ACC112 (cell line): ENCODE results near the gene EIF5A2.
A peak's percentile ranks its signal among the peaks of the same experiment; 100 is the strongest.

ENCODE experiments used
- H2AFZ ChIP-seq: fragments of 200-600 bp; sonication (generic); one replicate; pipeline ENCODE4 v1.6.0; 2017; ENCODE audit warnings: antibody characterized with exemption, low read length; ENCODE audit not compliant: unreplicated experiment
- H3K27ac ChIP-seq: fragments of 200-600 bp; sonication (generic); 2 replicates; pipeline ENCODE4 v1.5.1; 2014; ENCODE audit warnings: low read depth, mild to moderate bottlenecking, antibody characterized with exemption, low read length, moderate library complexity
- H3K27me3 ChIP-seq: fragments of 200-600 bp; sonication (generic); 2 replicates; pipeline ENCODE4 v1.6.1; 2014; ENCODE audit warnings: mild to moderate bottlenecking, antibody characterized with exemption, low read length, moderate library complexity, mixed read lengths; ENCODE audit not compliant: insufficient read depth
- H3K36me3 ChIP-seq: fragments of 200-600 bp; sonication (generic); 2 replicates; pipeline ENCODE4 v1.6.1; 2016; ENCODE audit warnings: mild to moderate bottlenecking, antibody characterized with exemption, low read length, moderate library complexity, mixed read lengths; ENCODE audit not compliant: insufficient read depth
- H3K4me1 ChIP-seq: fragments of 200-600 bp; sonication (generic); one replicate; pipeline ENCODE4 v1.6.1; 2016; ENCODE audit warnings: low read length, mixed read lengths; ENCODE audit not compliant: insufficient read depth, unreplicated experiment, control insufficient read depth
- H3K4me3 ChIP-seq: fragments of 200-600 bp; sonication (generic); 2 replicates; pipeline ENCODE4 v1.5.1; 2014; ENCODE audit warnings: mild to moderate bottlenecking, low read depth, low read length
- H3K79me2 ChIP-seq: fragments of 200-600 bp; sonication (generic); one replicate; pipeline ENCODE4 v1.6.0; 2016; ENCODE audit warnings: low read length; ENCODE audit not compliant: control insufficient read depth, unreplicated experiment, insufficient read depth

EIF5A2 gene

GRCh38 chr3:170869645-170870593, 38.5 kb downstream of the EIF5A2 start, which contains the start of gene RPL22L1:
RPL22L1 (minus strand) TSS chr3:170870195; CDS start chr3:170870167, 28 bp downstream.
- H3K4me3 ChIP-seq = peak within 1 kb of the TSS; percentile 94
- peaks cover 14% of the 10 kb centered on the region for H3K4me1 ChIP-seq
- peaks cover 29% of the 10 kb centered on the region for H3K36me3 ChIP-seq
- peaks cover 34% of the 10 kb centered on the region for H3K79me2 ChIP-seq
- peak within 1 kb of the TSS; percentile 83 for H3K27ac ChIP-seq
- H2AFZ ChIP-seq = peak within 1 kb of the TSS; percentile 71
- no peaks in the 10 kb centered on the region for H3K27me3 ChIP-seq

DNA sequence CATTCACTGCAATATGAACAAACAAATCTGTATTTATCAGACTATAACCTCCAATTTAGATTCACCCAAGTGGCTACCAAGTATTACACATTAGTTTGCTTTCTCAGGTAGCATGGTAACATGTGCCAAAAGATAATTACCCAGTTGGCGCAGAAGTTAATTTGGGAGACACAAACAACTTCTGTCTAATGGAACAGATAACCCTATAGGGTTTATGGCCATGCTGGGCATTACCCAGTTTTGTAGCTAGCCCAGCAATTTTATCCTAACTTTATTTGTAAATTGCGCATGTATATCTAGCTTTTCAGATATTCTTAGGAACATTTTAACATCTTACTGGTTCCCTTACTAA, 39.2 kb downstream of the EIF5A2 start:
- peak overlapping the region; percentile 83 for H3K27ac ChIP-seq
- H3K79me2 ChIP-seq = peaks cover 34% of the 10 kb centered on the region
- peaks cover 29% of the 10 kb centered on the region for H3K36me3 ChIP-seq
- H2AFZ ChIP-seq = no peak overlapping the region
- H3K27me3 ChIP-seq = no peaks in the 10 kb centered on the region
- peaks cover 14% of the 10 kb centered on the region for H3K4me1 ChIP-seq
- peak overlapping the region; percentile 94 for H3K4me3 ChIP-seq

DNA sequence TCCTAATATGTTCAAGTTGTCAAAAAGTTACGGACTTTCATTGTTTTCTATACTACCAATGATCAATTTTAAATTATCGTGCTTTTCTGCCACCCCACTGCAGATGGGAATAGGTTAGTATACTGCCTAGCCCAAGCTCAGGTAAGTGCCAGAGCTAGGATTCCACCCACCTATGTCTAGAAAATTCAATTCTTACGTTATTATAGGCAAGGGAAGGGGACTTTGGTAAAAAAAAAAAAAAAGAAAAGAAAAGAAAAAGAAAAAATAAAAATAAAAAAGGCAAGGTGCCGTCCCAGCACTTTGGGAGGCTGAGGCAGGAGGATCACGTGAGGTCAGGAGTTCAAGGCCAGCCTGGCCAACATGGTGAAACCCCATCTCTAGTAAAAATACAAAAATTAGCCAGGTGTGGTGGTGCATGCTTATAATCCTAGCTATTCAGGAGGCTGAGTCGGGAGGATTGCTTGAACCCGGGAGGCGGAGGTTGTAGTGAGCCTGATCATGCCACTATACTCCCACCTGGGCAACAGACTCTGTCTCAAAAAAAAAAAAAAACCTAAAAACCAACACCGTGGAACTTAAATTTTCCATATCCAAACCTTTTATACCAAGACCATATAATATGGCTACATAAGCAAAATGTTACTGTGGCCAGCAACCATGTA, 39.7 kb downstream of the EIF5A2 start:
- Histone ChIP-seq H2AFZ (no peak overlapping the region), H3K4me1 (peaks cover 14% of the 10 kb centered on the region), H3K4me3 (peak overlapping the region; percentile 94), H3K27me3 (no peaks in the 10 kb centered on the region), H3K36me3 (peaks cover 29% of the 10 kb centered on the region), H3K27ac (peak overlapping the region; percentile 83; the same call in 1 of the 2 replicates), H3K79me2 (peaks cover 34% of the 10 kb centered on the region)

DNA sequence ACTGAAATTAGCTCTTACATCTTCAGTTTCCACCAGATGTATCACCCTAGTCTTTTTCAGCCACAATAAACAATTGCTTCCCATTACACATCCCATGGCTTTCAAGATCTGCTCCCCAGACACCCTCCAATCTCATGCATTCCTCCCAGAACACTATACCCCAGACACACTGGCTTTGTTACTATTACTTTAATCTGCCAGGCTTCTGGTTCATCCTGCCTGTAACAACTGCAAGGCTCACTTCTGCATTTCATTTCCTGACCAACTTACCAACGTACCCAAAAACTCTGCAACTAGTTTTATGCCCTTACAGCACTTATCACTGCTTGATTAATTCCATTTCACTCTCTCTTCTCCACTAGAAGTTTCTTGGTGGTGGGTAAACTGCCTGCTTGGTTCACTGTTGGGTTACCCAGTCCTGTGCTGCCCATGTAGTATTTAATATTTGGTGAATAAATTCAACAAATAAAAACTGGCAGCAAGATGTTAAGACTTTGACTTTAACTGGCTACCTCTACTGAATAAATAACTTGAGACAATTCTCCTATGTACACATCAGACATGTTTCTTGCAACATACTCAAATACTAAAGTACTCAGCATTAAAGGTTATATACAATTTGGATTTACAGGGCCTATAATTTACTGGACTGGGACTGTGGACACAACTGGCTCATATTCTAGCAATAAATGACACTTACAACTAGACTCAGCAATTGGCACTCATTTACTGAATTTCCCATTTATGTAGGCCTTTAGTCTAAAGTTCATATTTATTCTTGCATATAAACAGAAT, 41.1 kb downstream of the EIF5A2 start:
- peak overlapping the region; percentile 1 for H3K27ac ChIP-seq
- peaks cover 34% of the 10 kb centered on the region for H3K79me2 ChIP-seq
- peaks cover 29% of the 10 kb centered on the region for H3K36me3 ChIP-seq
- H2AFZ ChIP-seq = no peak overlapping the region
- H3K27me3 ChIP-seq = no peaks in the 10 kb centered on the region
- peaks cover 14% of the 10 kb centered on the region for H3K4me1 ChIP-seq
- peak overlapping the region; percentile 94 for H3K4me3 ChIP-seq

- Histone ChIP-seq H3K36me3 (peaks cover 29% of the 10 kb centered on the region), H3K4me3 (peak overlapping the region; percentile 94; the same call in 1 of the 2 replicates), H3K79me2 (peaks cover 34% of the 10 kb centered on the region), H3K27ac (no peak overlapping the region), H2AFZ (no peak overlapping the region), H3K4me1 (peaks cover 14% of the 10 kb centered on the region), H3K27me3 (no peaks in the 10 kb centered on the region)
Observed at GRCh38 chr3:170866499-170866898, 41.9 kb downstream of the EIF5A2 start.

- Histone ChIP-seq H3K27me3 (no peaks in the 10 kb centered on the region), H3K4me3 (no peak overlapping the region), H3K36me3 (peaks cover 29% of the 10 kb centered on the region), H2AFZ (no peak overlapping the region), H3K79me2 (peaks cover 30% of the 10 kb centered on the region), H3K4me1 (peaks cover 14% of the 10 kb centered on the region), H3K27ac (no peak overlapping the region)
Observed at GRCh38 chr3:170865209-170866094, 43.0 kb downstream of the EIF5A2 start.

DNA sequence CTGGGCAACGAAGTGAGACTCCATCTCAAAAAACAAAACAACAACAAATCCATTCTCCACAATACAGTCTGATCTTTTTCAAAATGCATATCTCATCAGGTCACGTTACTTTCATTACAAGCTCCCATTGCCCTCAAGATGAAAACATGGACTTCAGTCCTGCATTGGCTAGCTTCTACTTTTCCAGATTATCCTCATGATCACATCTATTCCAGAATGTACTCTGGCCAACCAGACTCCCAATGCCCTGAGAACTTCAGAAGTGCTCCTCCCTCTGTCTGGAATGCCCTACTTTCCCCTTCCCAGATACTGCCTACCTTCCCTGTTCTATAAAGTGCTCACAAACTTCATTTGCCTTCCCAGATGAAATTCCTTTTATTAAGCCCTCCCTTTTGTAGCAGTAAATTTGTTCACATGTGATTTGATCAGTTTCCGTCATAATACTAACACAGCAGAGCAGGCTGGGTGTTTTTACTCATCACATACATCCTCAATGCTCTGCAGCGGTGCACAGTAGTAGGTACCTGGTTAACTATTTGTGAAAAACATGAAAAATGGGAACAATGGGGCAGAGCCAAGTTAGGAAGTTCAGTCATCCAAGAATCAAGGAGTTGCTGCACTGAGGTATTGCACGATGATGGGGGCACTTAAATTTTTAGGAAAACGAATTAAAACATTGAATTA, 43.8 kb downstream of the EIF5A2 start:
- Histone ChIP-seq H3K27ac (no peak overlapping the region), H3K4me1 (peaks cover 14% of the 10 kb centered on the region), H3K36me3 (peaks cover 29% of the 10 kb centered on the region), H3K79me2 (peaks cover 24% of the 10 kb centered on the region), H3K27me3 (no peaks in the 10 kb centered on the region), H3K4me3 (no peak overlapping the region), H2AFZ (no peak overlapping the region)

- Histone ChIP-seq H2AFZ (no peak overlapping the region), H3K79me2 (peaks cover 15% of the 10 kb centered on the region), H3K36me3 (peaks cover 24% of the 10 kb centered on the region), H3K4me1 (peaks cover 14% of the 10 kb centered on the region), H3K27me3 (no peaks in the 10 kb centered on the region), H3K4me3 (no peak overlapping the region), H3K27ac (no peak overlapping the region)
Observed at GRCh38 chr3:170863816-170864215, 44.6 kb downstream of the EIF5A2 start.

DNA sequence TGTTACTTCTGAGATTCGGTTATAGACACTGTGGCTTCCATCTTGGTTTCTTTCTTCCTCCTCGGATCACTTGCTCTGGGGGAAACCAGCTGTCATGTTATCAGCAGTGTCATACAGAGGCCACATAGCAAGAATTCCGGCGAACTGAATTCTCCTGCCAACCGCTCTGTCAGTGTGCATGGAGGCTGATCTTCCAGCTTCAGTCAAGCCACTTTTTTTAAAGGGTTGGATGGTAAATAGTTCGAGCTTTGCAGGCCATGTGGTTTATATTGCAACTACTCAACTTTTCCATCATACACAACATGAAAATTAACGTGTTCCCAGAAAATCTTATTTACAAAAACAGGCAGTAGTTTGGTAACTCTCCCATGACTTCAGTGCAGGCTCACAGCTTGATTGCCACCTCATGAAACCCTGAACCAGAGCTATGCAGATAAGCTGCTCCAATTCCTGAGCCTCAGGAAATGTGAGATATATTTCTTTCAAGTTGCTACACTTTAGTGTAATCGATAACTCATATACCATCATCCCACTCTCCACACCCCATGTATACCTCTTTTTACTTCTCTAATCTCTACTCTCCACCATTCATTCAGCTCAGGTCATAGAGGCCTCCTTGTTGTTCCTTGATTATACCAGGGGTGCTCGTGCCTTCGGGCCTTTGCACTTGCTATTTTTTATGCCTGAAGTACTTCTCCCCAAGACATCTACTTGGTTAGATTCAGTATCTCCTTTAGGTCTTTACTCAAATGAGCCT, 45.6 kb downstream of the EIF5A2 start:
- Histone ChIP-seq H3K36me3 (peaks cover 21% of the 10 kb centered on the region), H3K79me2 (peaks cover 6% of the 10 kb centered on the region), H3K4me1 (peaks cover 15% of the 10 kb centered on the region), H3K27me3 (no peaks in the 10 kb centered on the region), H2AFZ (no peak overlapping the region), H3K4me3 (no peak overlapping the region), H3K27ac (no peak overlapping the region)
